Thoracic aorta (tissue), 2 donors: ENCODE data around the gene STAT5B. TPM values are rescaled to one million over a fixed set of nuclear protein-coding genes. Genes with fewer than 3 reads are reported as not detected.

Experiments
- ATAC-seq: fragments of 150-250 bp; one replicate; pipeline ENCODE4 v1.8.0; 2017; ENCODE audit warnings: low read depth; ENCODE audit not compliant: insufficient number of reproducible peaks, low FRiP score
- DNase-seq: peaks from one replicate; pipeline ENCODE4 v3.0.0-alpha.2; 2020; ENCODE audit warnings: low spot score
- H3K27ac ChIP-seq, 2 donors: fragments of 200-600 bp; sonication (generic); 1 replicate in 1 of 2; 2 replicates in 1 of 2; pipeline ENCODE4 v1.5.1; 2016; ENCODE audit warnings: mild to moderate bottlenecking in 2 of 2, moderate library complexity in 2 of 2
- H3K27me3 ChIP-seq: fragments of 200-600 bp; sonication (generic); replicated peaks from 2 replicates; pipeline ENCODE4 v1.6.0; 2016; ENCODE audit warnings: mild to moderate bottlenecking; ENCODE audit not compliant: insufficient read depth
- H3K36me3 ChIP-seq: fragments of 200-600 bp; sonication (generic); one replicate; pipeline ENCODE4 v1.5.1; 2016
- H3K4me1 ChIP-seq, 2 donors: fragments of 200-600 bp; sonication (generic); 1 replicate in 1 of 2; 2 replicates in 1 of 2; pipeline versions ENCODE4 v1.5.1 to v1.6.0; 2016; ENCODE audit warnings: low read depth in 2 of 2, mild to moderate bottlenecking in 1 of 2; ENCODE audit not compliant: control insufficient read depth in 1 of 2
- H3K4me3 ChIP-seq: fragments of 200-600 bp; sonication (generic); 2 replicates; pipeline ENCODE4 v1.5.1; 2016; ENCODE audit warnings: mild to moderate bottlenecking
- H3K9me3 ChIP-seq: fragments of 200-600 bp; sonication (generic); 2 replicates; pipeline ENCODE4 v1.5.1; 2016
- total RNA-seq, 2 donors: library from RNA; depleted of rRNA; stranded (reverse); fragments of >200 nt; gene quantifications; one replicate each; pipeline versions ENCODE4 v1.1.0 to v1.2.3, GENCODE V29; 2016
- TF ChIP-seq, protein P1 (sequence below): fragments of 200-600 bp; sonication (generic); IDR thresholded peaks from one replicate; pipeline ENCODE4 v1.5.1; 2019; ENCODE audit warnings: antibody characterized with exemption

The STAT5B gene
- total RNA-seq, 2 donors from 2014 or later, result 95.2 to 117 TPM

DNA sequence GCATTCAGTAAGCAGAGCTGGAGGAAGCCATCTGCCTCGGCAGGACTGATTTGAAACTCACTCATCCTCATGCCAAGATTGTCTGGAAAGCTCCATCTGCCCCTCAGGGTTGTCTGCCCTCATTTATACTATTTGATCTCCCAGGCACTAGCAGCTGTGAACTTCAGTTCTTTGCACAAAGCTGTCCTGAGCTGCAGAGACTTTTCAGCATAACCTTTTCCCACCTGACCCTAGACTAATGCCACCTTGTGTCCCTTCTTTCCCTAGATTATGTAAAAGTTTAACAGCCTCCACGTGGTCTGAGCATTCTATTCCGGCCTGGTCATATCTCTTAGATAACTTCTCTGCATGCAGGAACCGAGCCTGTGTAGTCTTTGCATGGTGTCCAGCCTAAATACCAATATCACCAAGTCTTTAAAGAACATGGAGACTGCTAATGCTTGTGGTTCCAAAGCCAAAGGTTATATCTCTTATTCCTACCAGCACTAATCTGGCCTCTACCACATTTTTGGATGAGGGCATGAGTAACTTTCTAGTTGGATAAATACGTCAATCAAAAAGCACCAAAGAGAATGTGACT lies 41.2 kb upstream of the STAT5B start:
- no peaks in the 10 kb centered on the region for H3K27me3 ChIP-seq
- TF ChIP-seq, protein P1, sequence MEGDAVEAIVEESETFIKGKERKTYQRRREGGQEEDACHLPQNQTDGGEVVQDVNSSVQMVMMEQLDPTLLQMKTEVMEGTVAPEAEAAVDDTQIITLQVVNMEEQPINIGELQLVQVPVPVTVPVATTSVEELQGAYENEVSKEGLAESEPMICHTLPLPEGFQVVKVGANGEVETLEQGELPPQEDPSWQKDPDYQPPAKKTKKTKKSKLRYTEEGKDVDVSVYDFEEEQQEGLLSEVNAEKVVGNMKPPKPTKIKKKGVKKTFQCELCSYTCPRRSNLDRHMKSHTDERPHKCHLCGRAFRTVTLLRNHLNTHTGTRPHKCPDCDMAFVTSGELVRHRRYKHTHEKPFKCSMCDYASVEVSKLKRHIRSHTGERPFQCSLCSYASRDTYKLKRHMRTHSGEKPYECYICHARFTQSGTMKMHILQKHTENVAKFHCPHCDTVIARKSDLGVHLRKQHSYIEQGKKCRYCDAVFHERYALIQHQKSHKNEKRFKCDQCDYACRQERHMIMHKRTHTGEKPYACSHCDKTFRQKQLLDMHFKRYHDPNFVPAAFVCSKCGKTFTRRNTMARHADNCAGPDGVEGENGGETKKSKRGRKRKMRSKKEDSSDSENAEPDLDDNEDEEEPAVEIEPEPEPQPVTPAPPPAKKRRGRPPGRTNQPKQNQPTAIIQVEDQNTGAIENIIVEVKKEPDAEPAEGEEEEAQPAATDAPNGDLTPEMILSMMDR, result no peak
- ATAC-seq (no peak), DNase-seq (no peak)
- H3K36me3 ChIP-seq, result peaks cover 71% of the 10 kb centered on the region
- peaks cover 9 to 14% of the 10 kb centered on the region in 2 donors for H3K4me1 ChIP-seq
- H3K4me3 ChIP-seq, result no peak overlapping the region
- no peak overlapping the region for H3K27ac ChIP-seq
- H3K9me3 ChIP-seq, result no peaks in the 10 kb centered on the region

DNA sequence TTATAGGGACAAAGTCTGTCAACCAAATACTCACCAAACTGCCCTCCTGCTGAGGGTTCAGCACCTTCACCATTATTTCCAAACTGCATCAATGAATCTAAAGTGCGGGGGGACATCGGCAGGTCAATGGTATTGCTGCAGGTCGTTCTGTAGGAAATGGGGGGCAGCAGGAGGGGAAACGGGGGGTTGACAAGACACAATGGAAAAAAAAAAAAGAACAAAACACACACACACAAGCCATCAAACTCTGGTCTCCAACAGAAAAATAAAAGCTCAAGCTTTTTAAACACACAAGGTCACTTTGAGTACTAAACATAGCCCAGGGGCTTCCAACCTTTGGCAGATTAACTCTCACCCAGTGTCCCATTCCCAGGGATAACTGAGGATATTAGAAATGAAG lies 40.6 kb upstream of the STAT5B start:
- Histone ChIP-seq H3K4me3 (no peak overlapping the region), H3K36me3 (peaks cover 65% of the 10 kb centered on the region), H3K27ac (no peak overlapping the region), H3K9me3 (no peaks in the 10 kb centered on the region), H3K4me1 (peaks cover 15 to 20% of the 10 kb centered on the region in 2 donors), H3K27me3 (no peaks in the 10 kb centered on the region)
- TF ChIP-seq, protein P1, result no peak
- no peak for ATAC-seq
- DNase-seq, result no peak

DNA sequence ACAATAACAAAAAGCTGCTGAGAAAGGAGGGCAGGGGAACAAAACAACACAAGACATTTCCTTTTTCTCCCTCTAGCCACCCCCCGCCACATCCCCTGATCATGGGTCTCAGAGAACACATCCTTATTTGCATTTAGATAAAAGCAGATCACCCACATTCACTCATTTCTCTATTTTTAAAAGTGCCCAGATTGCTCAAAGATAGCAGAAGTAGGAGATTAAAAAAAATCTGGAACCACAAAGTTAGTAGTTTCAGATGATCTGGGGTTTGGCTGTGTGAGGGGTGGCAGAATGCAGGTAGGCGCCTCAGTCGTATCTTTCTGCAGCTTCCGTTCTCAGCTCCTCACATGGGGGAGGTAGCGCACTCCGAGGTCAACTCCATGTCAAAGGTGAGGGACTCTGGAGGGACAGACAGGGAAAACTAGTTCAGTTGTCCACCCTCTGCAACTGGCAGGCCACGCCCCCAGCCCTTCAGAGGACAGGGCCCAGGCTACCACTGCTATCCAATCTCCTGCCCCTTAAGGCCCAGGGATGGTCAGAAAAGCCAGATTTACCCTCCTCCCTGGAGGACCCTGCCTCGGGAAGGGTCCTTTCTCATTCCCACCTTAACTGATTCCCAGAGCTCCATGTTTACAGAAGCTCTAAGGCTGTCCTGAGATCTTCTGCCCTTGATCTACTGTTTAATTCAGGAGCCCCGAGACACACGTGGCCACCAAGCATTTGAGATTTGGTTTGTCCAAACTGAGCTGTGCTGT lies 39.4 kb upstream of the STAT5B start:
- DNase-seq, result no peak
- Histone ChIP-seq H3K9me3 (no peaks in the 10 kb centered on the region), H3K36me3 (peaks cover 57% of the 10 kb centered on the region), H3K4me1 (peaks cover 15 to 28% of the 10 kb centered on the region in 2 donors), H3K27ac (no peak overlapping the region), H3K4me3 (no peak overlapping the region), H3K27me3 (no peaks in the 10 kb centered on the region)
- TF ChIP-seq, protein P1, result no peak
- no peak for ATAC-seq

DNA sequence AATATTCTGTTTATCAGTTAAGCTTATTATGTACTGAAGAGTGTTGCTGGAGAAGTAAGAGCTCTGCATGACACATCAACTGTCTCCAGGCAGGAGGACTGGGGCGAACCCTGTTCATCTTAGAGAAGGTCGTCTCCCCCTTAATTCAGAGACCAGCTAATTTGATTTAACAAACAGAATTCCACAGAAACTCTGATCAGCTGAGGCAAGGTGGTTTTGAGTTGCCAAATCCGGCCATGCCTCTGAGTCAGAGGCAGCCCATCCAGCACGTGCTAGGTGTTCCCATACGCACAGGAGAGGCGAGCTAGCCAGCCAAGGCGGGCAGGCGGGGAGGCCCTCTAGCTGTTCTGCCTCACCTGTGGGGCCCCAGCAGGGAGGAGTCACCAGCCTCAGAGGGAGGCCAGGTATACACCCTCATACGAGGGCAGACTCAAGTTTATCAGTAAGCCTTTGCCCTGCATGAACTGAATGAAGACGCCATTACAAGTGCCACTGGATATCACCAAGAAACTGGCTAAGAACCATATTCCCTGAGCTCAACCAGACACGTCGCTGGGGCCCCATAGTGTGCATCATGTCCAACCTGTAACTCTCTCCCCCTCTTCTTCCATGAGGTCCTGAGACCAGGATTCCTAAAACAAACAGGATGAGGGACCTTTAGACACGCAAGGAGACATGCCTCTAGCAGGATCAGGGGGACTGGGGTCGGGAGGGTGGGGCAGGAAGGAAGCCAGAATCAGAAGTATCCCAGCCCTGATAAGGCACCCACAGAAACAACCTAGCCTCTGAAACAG lies 37.8 kb upstream of the STAT5B start:
- Histone ChIP-seq H3K27ac (no peak overlapping the region), H3K9me3 (no peaks in the 10 kb centered on the region), H3K36me3 (peaks cover 44% of the 10 kb centered on the region), H3K4me3 (no peak overlapping the region), H3K4me1 (peaks cover 12 to 26% of the 10 kb centered on the region in 2 donors), H3K27me3 (no peaks in the 10 kb centered on the region)
- no peak for DNase-seq
- ATAC-seq, result no peak
- TF ChIP-seq, protein P1, result no peak

DNA sequence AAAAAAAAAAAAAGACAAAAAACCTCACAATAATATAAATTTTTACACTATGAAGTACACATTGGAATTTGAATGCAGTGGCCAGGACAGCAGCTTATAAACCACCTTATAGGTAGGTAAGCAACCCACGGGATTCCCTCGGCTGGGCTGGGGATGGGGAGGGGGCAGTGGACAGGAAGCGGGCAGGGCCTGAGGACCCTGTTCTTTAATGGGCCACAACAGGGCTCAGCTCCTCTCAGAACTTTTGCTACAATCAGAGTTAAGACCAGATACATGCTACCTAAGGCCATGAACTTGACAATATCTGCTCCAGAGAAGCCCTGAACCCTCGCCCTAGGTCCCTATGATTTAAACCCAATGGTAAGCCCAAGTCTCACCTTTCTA lies 37.2 kb upstream of the STAT5B start:
- TF ChIP-seq, protein P1, result no peak
- H3K4me3 ChIP-seq, result no peak overlapping the region
- ATAC-seq (no peak), DNase-seq (no peak)
- no peak overlapping the region for H3K27ac ChIP-seq
- H3K9me3 ChIP-seq, result no peaks in the 10 kb centered on the region
- H3K36me3 ChIP-seq, result peaks cover 42% of the 10 kb centered on the region
- no peaks in the 10 kb centered on the region for H3K27me3 ChIP-seq
- H3K4me1 ChIP-seq, result peaks cover 12 to 26% of the 10 kb centered on the region in 2 donors
